A549 (cell line): ENCODE data around the gene CPXM1. TPM values are rescaled to one million over a fixed set of nuclear protein-coding genes. Genes with fewer than 3 reads are reported as not detected.

Source experiments
- ATAC-seq, 2 experiments: fragments of 200-7000 bp in 1 of 2; fragments of >200 bp in 1 of 2; cut with Nextera tagmentation in 1 of 2; cut with Tn5 transposase in 1 of 2; 3 replicates each; pipeline versions ENCODE4 v1.8.0 to v1.9.1; 2018 to 2020; ENCODE audit warnings: mild to moderate bottlenecking in 1 of 2, moderate library complexity in 1 of 2
- CTCF ChIA-PET: fragments of 300-600 bp; sonication (Branson Sonifier 250); formaldehyde crosslinking; extraction: SDS; loops from one replicate; lab custom pipeline; 2021; ENCODE audit warnings: antibody characterized with exemption, inconsistent platforms; lab: Yijun Ruan, JAX
- POLR2A ChIA-PET: fragments of 350-600 bp; formaldehyde crosslinking; extraction: SDS; loops from one replicate; lab custom pipeline; 2021; ENCODE audit warnings: antibody characterized with exemption, inconsistent platforms; lab: Yijun Ruan, JAX
- DNase-seq, 2 experiments: peaks; one replicate each; pipeline versions ENCODE4 v3.0.0 to v3.0.0-alpha.2; 2011 to 2016; ENCODE audit warnings: low read depth in 1 of 2, low spot score in 1 of 2
- FAIRE-seq: peaks from 2 replicates; lab custom pipeline; 2011; peaks lifted over from hg19 to GRCh38; lab: Jason Lieb, UNC
- H3K27ac ChIP-seq, 2 experiments: fragments of >200 bp; sonication (Bioruptor Twin); formaldehyde crosslinking; 3 replicates each; pipeline ENCODE4 v1.5.1; 2016 to 2017
- H3K4me1 ChIP-seq: fragments of >200 bp; sonication (Bioruptor Twin); formaldehyde crosslinking; 3 replicates; pipeline ENCODE4 v1.6.1; 2016
- H3K4me2 ChIP-seq: fragments of >200 bp; sonication (Bioruptor Twin); formaldehyde crosslinking; 3 replicates; pipeline ENCODE4 v1.6.1; 2016
- H3K4me3 ChIP-seq: fragments of >200 bp; sonication (Bioruptor Twin); formaldehyde crosslinking; 3 replicates; pipeline ENCODE4 v1.5.1; 2016
- H3K9me3 ChIP-seq: fragments of >200 bp; sonication (Bioruptor Twin); formaldehyde crosslinking; 3 replicates; pipeline ENCODE4 v1.6.1; 2016
- CHD2 ChIP-seq: fragments of 150-350 bp; IDR thresholded peaks from 2 replicates; pipeline ENCODE4 v1.6.1; 2014; ENCODE audit warnings: low read length; ENCODE audit not compliant: partially characterized antibody
- FOSL2 ChIP-seq, 2 experiments: fragments of 450-650 bp in 1 of 2; fragments of >200 bp in 1 of 2; sonication (Bioruptor Twin) in 1 of 2; formaldehyde crosslinking; IDR thresholded peaks; 2 replicates each; pipeline versions ENCODE4 v1.5.0 to v1.6.1; 2016 to 2020; ENCODE audit warnings: mild to moderate bottlenecking in 1 of 2, moderate library complexity in 1 of 2
- FOXS1 ChIP-seq: fragments of 250-450 bp; sonication (Bioruptor Pico); IDR thresholded peaks from 2 replicates; pipeline ENCODE4 v1.5.0; 2020; ENCODE audit warnings: mild to moderate bottlenecking, moderate library complexity
- HEYL ChIP-seq: fragments of 250-450 bp; sonication (Bioruptor Pico); IDR thresholded peaks from 2 replicates; pipeline ENCODE4 v1.8.0; 2021; ENCODE audit warnings: mild to moderate bottlenecking, moderate library complexity
- HOXA7 ChIP-seq: fragments of 250-450 bp; sonication (Bioruptor Pico); IDR thresholded peaks from 2 replicates; pipeline ENCODE4 v1.5.0; 2020; ENCODE audit warnings: mild to moderate bottlenecking, moderate library complexity
- HOXB5 ChIP-seq: fragments of 250-450 bp; sonication (Bioruptor Pico); IDR thresholded peaks from 2 replicates; pipeline ENCODE4 v1.5.0; 2020; ENCODE audit warnings: mild to moderate bottlenecking, moderate library complexity
- JUNB ChIP-seq: fragments of >200 bp; sonication (Bioruptor Twin); formaldehyde crosslinking; IDR thresholded peaks from 2 replicates; pipeline ENCODE4 v1.6.1; 2016
- KDM1A ChIP-seq: fragments of 200-600 bp; sonication (generic); IDR thresholded peaks from 2 replicates; pipeline ENCODE4 v1.6.1; 2016; ENCODE audit warnings: low read depth, mild to moderate bottlenecking
- KDM5A ChIP-seq: fragments of 200-600 bp; sonication (generic); IDR thresholded peaks from 2 replicates; pipeline ENCODE4 v1.6.1; 2016; ENCODE audit warnings: antibody characterized with exemption, mild to moderate bottlenecking
- MAZ ChIP-seq: fragments of 150-350 bp; IDR thresholded peaks from 2 replicates; pipeline ENCODE4 v1.6.1; 2014; ENCODE audit warnings: antibody characterized with exemption, low read depth, low read length, borderline replicate concordance
- MYC ChIP-seq: IDR thresholded peaks from 2 replicates; pipeline ENCODE4 v1.6.1; 2012; ENCODE audit warnings: mild to moderate bottlenecking, inconsistent platforms, low read length, improper control_type of control experiment, borderline replicate concordance
- NFE2L2 ChIP-seq: fragments of 150-350 bp; conservative IDR thresholded peaks from 2 replicates; pipeline ENCODE4 v1.6.1; 2014; ENCODE audit warnings: low read length
- NR3C1 ChIP-seq: fragments of >200 bp; sonication (Bioruptor Twin); formaldehyde crosslinking; IDR thresholded peaks from 3 replicates; pipeline ENCODE4 v1.6.1; 2017
- POLR2A ChIP-seq: IDR thresholded peaks from 2 replicates; pipeline ENCODE4 v1.6.1; 2012; ENCODE audit warnings: mild to moderate bottlenecking, low read length
- RCOR1 ChIP-seq: fragments of 150-350 bp; IDR thresholded peaks from 2 replicates; pipeline ENCODE4 v1.6.1; 2014; ENCODE audit warnings: antibody characterized with exemption, low read length, low read depth
- RFX5 ChIP-seq: fragments of 450-650 bp; IDR thresholded peaks from 2 replicates; pipeline ENCODE4 v1.7.1; 2014; ENCODE audit warnings: antibody characterized with exemption, mild to moderate bottlenecking, moderate library complexity
- RNF2 ChIP-seq: fragments of 200-600 bp; sonication (generic); IDR thresholded peaks from 2 replicates; pipeline ENCODE4 v1.6.1; 2016; ENCODE audit warnings: low read depth, mild to moderate bottlenecking, antibody characterized with exemption, moderate library complexity, borderline replicate concordance
- SREBF2 ChIP-seq: fragments of 450-650 bp; IDR thresholded peaks from 2 replicates; pipeline ENCODE4 v1.6.1; 2014; ENCODE audit warnings: mild to moderate bottlenecking, moderate library complexity
- TFCP2L1 ChIP-seq: fragments of 250-450 bp; sonication (Bioruptor Pico); IDR thresholded peaks from 2 replicates; pipeline ENCODE4 v1.5.0; 2021; ENCODE audit warnings: mild to moderate bottlenecking
- TP53 ChIP-seq: fragments of 250-450 bp; sonication (Bioruptor Pico); IDR thresholded peaks from 2 replicates; pipeline ENCODE4 v1.5.0; 2021; ENCODE audit warnings: mild to moderate bottlenecking, moderate library complexity
- ZC3H11A ChIP-seq: fragments of 450-650 bp; IDR thresholded peaks from 2 replicates; pipeline ENCODE4 v1.6.1; 2014; ENCODE audit warnings: antibody characterized with exemption, mild to moderate bottlenecking
- ZFP36 ChIP-seq: fragments of 450-650 bp; IDR thresholded peaks from 2 replicates; pipeline ENCODE4 v1.6.1; 2014; ENCODE audit warnings: borderline replicate concordance; ENCODE audit not compliant: partially characterized antibody
- ZSCAN20 ChIP-seq: fragments of 250-450 bp; sonication (Bioruptor Pico); IDR thresholded peaks from 2 replicates; pipeline ENCODE4 v1.8.0; 2022; ENCODE audit warnings: mild to moderate bottlenecking, moderate library complexity
- WGBS: methylation state at CpG from one replicate; pipeline ENCODE4 v1.1.6; 2017; ENCODE audit errors: missing lambda C conversion rate; 5-methylcytosine and 5-hydroxymethylcytosine counted together
- polyA plus RNA-seq, 4 experiments: library from polyadenylated mRNA; depleted of rRNA in 3 of 4; stranded (reverse); fragments of >200 nt; fragmentation: RNase III in 1 of 4; extraction: RNeasy Plus Mini Kit Qiagen cat#74134 plus additional on column Dnase treatment in 1 of 4; gene quantifications; 2 replicates in 3 of 4; 3 replicates in 1 of 4; pipeline ENCODE4 v1.2.3, GENCODE V29; 2011 to 2017
- TF ChIP-seq, protein P1 (sequence below): fragments of 150-350 bp; IDR thresholded peaks from 2 replicates; pipeline ENCODE4 v1.6.1; 2014; ENCODE audit warnings: low read depth, mild to moderate bottlenecking, low read length
- TF ChIP-seq, protein P2 (sequence below): IDR thresholded peaks from 2 replicates; pipeline ENCODE4 v1.6.1; 2012
- TF ChIP-seq, protein P3 (sequence below): fragments of 250-450 bp; sonication (Bioruptor Pico); IDR thresholded peaks from 2 replicates; pipeline ENCODE4 v1.5.0; 2020; ENCODE audit warnings: low read depth, mild to moderate bottlenecking, moderate library complexity

The CPXM1 gene
- polyA plus RNA-seq, 2 of the 4 experiments (the other 2 are of a cell fraction): not detected

- ChIA-PET POLR2A (interaction anchor here (0.7 to 1.2 kb wide), 2 partner anchors 45 to 46 kb away, joined by 3 read pairs; partner anchors contain the start of genes PCED1A and VPS16), CTCF (interaction anchor here (0.5 to 3.0 kb wide), 5 partner anchors 27 to 207 kb away, joined by 3 to 8 read pairs (median 5); no protein-coding TSS in a partner anchor)
- no peak for TF ChIP-seq KDM5A
- TF ChIP-seq NR3C1: no peak
- TF ChIP-seq MYC: no peak
- TF ChIP-seq, protein P1, sequence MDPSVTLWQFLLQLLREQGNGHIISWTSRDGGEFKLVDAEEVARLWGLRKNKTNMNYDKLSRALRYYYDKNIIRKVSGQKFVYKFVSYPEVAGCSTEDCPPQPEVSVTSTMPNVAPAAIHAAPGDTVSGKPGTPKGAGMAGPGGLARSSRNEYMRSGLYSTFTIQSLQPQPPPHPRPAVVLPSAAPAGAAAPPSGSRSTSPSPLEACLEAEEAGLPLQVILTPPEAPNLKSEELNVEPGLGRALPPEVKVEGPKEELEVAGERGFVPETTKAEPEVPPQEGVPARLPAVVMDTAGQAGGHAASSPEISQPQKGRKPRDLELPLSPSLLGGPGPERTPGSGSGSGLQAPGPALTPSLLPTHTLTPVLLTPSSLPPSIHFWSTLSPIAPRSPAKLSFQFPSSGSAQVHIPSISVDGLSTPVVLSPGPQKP: no peak
- TF ChIP-seq HEYL (CRISPR knock-in tag): no peak
- no peak for TF ChIP-seq NFE2L2
- no peak for TF ChIP-seq HOXA7 (CRISPR knock-in tag)
- TF ChIP-seq KDM1A: no peak
- no peak for TF ChIP-seq MAZ
- no peak for TF ChIP-seq FOXS1 (CRISPR knock-in tag)
- no peak for TF ChIP-seq SREBF2
- TF ChIP-seq RNF2: no peak
- no peak for TF ChIP-seq CHD2
- no peak for TF ChIP-seq RCOR1
- no peak for TF ChIP-seq ZSCAN20 (CRISPR knock-in tag)
- TF ChIP-seq, protein P2, sequence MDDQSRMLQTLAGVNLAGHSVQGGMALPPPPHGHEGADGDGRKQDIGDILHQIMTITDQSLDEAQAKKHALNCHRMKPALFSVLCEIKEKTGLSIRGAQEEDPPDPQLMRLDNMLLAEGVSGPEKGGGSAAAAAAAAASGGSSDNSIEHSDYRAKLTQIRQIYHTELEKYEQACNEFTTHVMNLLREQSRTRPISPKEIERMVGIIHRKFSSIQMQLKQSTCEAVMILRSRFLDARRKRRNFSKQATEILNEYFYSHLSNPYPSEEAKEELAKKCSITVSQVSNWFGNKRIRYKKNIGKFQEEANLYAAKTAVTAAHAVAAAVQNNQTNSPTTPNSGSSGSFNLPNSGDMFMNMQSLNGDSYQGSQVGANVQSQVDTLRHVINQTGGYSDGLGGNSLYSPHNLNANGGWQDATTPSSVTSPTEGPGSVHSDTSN: no peak
- H3K4me3 ChIP-seq: no peak overlapping the region
- WGBS: 26% methylated on average over 17 of the region's 23 CpGs
- DNase-seq (no peak), FAIRE-seq (no peak), ATAC-seq (no peak)
- H3K4me1 ChIP-seq: no peaks in the 10 kb centered on the region
- no peak overlapping the region for H3K4me2 ChIP-seq
- H3K27ac ChIP-seq: no peak overlapping the region
- no peaks in the 10 kb centered on the region for H3K9me3 ChIP-seq
Measured at GRCh38 chr20:2794202-2794748, 6.2 kb downstream of the CPXM1 start.

DNA sequence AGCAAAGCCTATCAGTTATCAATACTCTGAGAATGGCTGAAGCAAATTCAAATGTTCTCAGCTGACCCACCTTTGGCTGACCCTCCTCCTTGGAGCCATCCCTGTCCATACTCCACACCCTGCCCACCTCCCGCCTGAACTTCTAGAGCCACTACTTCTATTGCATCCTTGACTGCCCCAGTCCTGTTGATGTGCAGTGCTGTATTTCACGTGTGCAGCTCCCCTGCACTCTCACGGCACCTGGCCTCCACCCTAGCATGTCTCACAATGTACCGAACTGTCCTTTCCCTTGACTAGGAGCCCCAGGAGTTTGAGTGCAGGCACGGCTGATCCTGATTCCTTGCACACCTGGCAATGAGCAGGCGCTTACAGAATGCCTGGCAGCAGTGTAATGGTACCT lies 7.0 kb downstream of the CPXM1 start:
- no peak for ATAC-seq
- POLR2A ChIA-PET: no interaction called here
- TF ChIP-seq, protein P3, sequence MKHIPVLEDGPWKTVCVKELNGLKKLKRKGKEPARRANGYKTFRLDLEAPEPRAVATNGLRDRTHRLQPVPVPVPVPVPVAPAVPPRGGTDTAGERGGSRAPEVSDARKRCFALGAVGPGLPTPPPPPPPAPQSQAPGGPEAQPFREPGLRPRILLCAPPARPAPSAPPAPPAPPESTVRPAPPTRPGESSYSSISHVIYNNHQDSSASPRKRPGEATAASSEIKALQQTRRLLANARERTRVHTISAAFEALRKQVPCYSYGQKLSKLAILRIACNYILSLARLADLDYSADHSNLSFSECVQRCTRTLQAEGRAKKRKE (CRISPR knock-in tag): no peak
- TF ChIP-seq TFCP2L1 (no peak), POLR2A (no peak), ZFP36 (no peak), ZC3H11A (no peak), CHD2 (no peak), RFX5 (no peak), JUNB (no peak), HOXB5 (no peak), FOSL2 (IDR thresholded peaks at IDR 0.05) (no peak), FOSL2 (CRISPR knock-in tag; IDR thresholded peaks at IDR 0.05) (no peak), TP53 (CRISPR knock-in tag) (no peak), NFE2L2 (no peak)
- TF ChIP-seq, all 56 proteins: peak for 0
- no peaks in the 10 kb centered on the region for H3K9me3 ChIP-seq
- CTCF ChIA-PET: interaction anchor here (0.9 to 3.0 kb wide), 4 partner anchors 38 to 80 kb away, joined by 3 to 7 read pairs (median 4); no protein-coding TSS in a partner anchor
- FAIRE-seq: no peak
- no peak overlapping the region for H3K27ac ChIP-seq
- DNase-seq: no peak
- no peaks in the 10 kb centered on the region for H3K4me1 ChIP-seq
- WGBS: 26% methylated on average over 6 of the region's 6 CpGs
- no peak overlapping the region for H3K4me2 ChIP-seq
- no peak overlapping the region for H3K4me3 ChIP-seq
